Measurements from ENCODE around the gene FGD4.

DNA sequence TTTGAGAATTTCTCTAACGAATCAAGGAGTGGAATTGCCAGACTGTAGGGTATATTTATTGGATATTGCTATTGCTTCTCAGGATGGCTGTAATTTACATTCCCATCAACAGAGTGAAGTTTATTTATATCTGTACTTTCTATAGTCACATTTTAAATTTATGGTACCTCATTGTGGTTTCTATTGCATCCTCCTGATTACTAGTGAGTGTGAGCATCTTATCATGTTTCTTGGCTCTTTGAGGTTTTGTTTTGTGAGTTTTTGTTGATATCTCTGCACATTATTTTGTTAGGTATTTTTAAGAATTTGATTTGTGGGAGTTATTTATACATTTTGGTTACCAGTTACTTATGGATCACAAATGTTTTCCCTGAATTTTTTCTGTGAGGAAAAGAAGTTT is 293.7 kb downstream of the FGD4 start:
- TF ChIP-seq, protein P1, sequence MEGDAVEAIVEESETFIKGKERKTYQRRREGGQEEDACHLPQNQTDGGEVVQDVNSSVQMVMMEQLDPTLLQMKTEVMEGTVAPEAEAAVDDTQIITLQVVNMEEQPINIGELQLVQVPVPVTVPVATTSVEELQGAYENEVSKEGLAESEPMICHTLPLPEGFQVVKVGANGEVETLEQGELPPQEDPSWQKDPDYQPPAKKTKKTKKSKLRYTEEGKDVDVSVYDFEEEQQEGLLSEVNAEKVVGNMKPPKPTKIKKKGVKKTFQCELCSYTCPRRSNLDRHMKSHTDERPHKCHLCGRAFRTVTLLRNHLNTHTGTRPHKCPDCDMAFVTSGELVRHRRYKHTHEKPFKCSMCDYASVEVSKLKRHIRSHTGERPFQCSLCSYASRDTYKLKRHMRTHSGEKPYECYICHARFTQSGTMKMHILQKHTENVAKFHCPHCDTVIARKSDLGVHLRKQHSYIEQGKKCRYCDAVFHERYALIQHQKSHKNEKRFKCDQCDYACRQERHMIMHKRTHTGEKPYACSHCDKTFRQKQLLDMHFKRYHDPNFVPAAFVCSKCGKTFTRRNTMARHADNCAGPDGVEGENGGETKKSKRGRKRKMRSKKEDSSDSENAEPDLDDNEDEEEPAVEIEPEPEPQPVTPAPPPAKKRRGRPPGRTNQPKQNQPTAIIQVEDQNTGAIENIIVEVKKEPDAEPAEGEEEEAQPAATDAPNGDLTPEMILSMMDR (IDR thresholded peaks at IDR 0.05; ENCODE audit: insufficient read depth, low read length), result no peak
- TF ChIP-seq GABPA (IDR thresholded peaks at IDR 0.05; ENCODE audit: low read depth), result no peak

Data from HL-60 (cell line).